Suprapubic skin (tissue), 3 donors: Measurements from ENCODE around the gene CIPC.

Experiments
- CTCF ChIP-seq, 2 donors: fragments of 200-600 bp in 1 of 2; fragments of 450-650 bp in 1 of 2; sonication (generic) in 1 of 2; IDR thresholded peaks; one replicate each; pipeline ENCODE4 v1.5.1; 2016 to 2019; ENCODE audit warnings: antibody characterized with exemption in 2 of 2, mild to moderate bottlenecking in 1 of 2, moderate library complexity in 1 of 2
- EP300 ChIP-seq: sonication (generic); formaldehyde crosslinking; IDR thresholded peaks from one replicate; pipeline ENCODE4 v1.6.1; 2017; ENCODE audit warnings: antibody characterized with exemption
- POLR2A ChIP-seq, 2 donors: fragments of 450-650 bp; IDR thresholded peaks; one replicate each; pipeline ENCODE4 v1.6.1; 2017; ENCODE audit warnings: antibody characterized with exemption in 2 of 2, mild to moderate bottlenecking in 2 of 2, moderate library complexity in 2 of 2

GRCh38 chr14:77141214-77142004 is 43.4 kb downstream of the CIPC start, which contains the start of gene ZDHHC22:
- peak in 1 of 2 donors; percentile 36 for TF ChIP-seq CTCF (IDR thresholded peaks at IDR 0.05)
- no peak for TF ChIP-seq POLR2A (IDR thresholded peaks at IDR 0.05)
- TF ChIP-seq EP300, result no peak
